Coronary artery (tissue), 2 donors: ENCODE data around the gene RPL15.

Experiments used
- DNase-seq: peaks from one replicate; pipeline ENCODE4 v3.0.0-alpha.2; 2017; ENCODE audit warnings: low spot score
- H3K27ac ChIP-seq, 2 donors: fragments of 200-600 bp; sonication (generic); one replicate each; pipeline ENCODE4 v1.5.1; 2016 to 2019
- H3K4me3 ChIP-seq: fragments of 200-600 bp; sonication (generic); 2 replicates; pipeline ENCODE4 v1.5.1; 2016; ENCODE audit warnings: mild to moderate bottlenecking, moderate library complexity
- CTCF ChIP-seq: fragments of 200-600 bp; sonication (generic); IDR thresholded peaks from one replicate; pipeline ENCODE4 v1.5.1; 2019; ENCODE audit warnings: antibody characterized with exemption

The RPL15 gene

DNA sequence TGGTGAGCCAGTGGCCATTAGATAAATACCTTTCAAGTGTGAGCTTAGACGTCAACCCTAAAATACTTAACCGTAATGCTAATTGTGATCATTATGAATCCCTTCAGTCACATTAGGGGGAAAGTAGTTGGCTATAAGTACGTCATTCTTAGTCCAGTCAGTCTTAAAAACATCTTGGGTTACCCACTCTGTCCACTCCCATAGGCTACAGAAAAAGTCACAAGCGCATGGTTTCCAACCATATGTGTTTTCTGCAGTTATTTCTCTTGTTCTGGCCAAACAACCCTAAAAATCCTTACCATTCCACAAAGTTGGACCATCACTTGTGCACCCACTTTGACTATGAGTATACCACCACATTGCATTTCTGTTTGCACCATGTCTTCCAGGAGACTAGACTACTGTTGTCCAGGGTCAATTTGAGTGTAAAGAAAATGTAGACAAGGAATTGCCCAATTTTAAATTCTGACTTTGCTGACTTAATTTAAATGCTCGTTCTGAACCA lies 3.3 kb downstream of the RPL15 start:
- DNase-seq: no peak
- TF ChIP-seq CTCF: no peak

DNA sequence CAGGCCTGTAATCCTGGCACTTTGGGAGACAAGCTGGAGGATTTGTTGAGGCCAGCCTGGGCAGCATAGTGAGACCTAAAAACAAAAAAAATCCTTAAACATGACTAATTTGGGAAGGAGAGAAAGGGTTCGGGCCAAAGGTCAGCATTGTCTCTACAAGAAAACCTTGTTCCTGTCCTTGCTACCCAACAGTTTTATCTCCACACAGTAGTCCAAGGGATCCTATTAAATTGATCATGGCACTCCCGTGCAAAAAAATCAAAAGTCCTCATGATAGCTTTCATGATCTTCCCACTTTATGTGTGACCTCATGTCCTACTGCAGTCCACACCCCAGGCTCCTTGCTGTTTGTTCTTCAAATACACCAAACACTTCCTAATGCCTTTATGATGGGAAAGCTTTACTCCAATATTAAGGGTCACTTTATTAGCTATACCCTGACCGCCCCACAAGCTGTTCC lies 4.2 kb downstream of the RPL15 start:
- Histone ChIP-seq H3K4me3 (no peak overlapping the region), H3K27ac (no peak overlapping the region)
- no peak for TF ChIP-seq CTCF
- no peak for DNase-seq

More for the DNA sequence above, 3.3 kb downstream of the RPL15 start:
- Histone ChIP-seq H3K4me3 (no peak overlapping the region), H3K27ac (no peak overlapping the region)

DNA sequence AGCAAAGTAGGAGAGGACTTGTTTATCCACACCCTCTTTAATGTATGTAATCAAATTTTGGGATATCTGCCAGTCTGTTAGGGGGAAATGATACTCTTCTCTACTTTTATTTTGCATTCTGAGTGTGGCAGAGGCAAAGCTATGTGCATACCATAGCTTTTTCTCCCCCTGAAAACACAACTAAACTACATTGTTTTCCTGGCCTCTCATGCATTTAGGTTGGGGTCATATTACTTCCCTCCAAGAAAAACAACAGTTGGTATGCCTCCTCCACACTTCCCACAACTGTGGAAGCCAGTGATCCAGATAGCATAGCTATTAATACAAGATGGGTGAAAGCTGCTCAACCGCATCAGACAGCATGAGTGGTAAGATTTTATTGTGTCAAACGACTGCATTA lies 6.9 kb downstream of the RPL15 start:
- no peak for DNase-seq
- H3K27ac ChIP-seq: no peak overlapping the region
- no peak for TF ChIP-seq CTCF
- no peak overlapping the region for H3K4me3 ChIP-seq

GRCh38 chr3:23926246-23926645 lies 9.3 kb downstream of the RPL15 start:
- TF ChIP-seq CTCF: no peak

DNA sequence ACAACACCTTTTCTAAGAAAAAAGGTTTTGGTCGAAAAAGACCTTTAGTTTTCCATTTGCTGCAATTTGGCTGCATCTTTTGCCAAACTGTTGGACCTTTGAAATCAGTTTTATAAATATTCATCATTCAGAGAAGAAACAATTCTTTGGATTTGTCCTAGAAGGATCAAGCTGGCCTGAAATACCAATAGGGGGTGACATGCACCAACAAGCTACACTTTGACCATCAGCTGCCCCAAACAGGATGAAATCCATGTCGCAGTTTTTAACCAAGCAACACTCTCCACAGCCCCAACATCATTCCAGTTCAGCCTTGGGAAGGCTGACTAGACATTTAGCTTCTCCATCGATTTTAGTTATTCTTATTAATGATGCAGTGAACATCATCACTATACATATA lies 9.8 kb downstream of the RPL15 start:
- TF ChIP-seq CTCF: no peak
- Histone ChIP-seq H3K27ac (no peak overlapping the region), H3K4me3 (no peak overlapping the region)
- no peak for DNase-seq

More at GRCh38 chr3:23926246-23926645, 9.3 kb downstream of the RPL15 start:
- H3K27ac ChIP-seq: no peak overlapping the region
- no peak for DNase-seq
- no peak overlapping the region for H3K4me3 ChIP-seq

DNA sequence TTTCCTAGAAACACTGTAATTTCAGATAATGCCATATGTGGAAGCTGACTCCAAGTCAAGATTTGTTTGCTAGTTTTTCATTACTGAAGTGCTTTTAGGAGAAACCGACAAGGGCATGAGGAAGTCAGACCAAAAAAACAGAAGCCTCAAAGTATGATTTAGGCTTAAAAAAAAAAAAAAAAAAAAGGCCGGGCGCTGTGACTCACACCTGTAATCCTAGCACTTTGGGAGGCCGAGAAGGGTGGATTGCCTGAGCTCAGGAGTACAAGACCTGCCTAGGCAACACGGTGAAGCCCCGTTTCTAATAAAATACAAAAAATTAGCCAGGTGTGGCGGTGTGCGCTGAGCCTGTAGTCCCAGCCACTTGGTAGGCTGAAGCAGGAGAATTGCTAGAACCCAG lies 11.6 kb downstream of the RPL15 start:
- no peak for DNase-seq
- Histone ChIP-seq H3K27ac (no peak overlapping the region), H3K4me3 (no peak overlapping the region)
- TF ChIP-seq CTCF: no peak

GRCh38 chr3:23931597-23931996 lies 14.7 kb downstream of the RPL15 start:
- DNase-seq: no peak

More at GRCh38 chr3:23931597-23931996, 14.7 kb downstream of the RPL15 start:
- H3K27ac ChIP-seq: no peak overlapping the region
- no peak for TF ChIP-seq CTCF
- H3K4me3 ChIP-seq: no peak overlapping the region
